Mucosa of gallbladder (tissue), 1 donor: ENCODE data around the gene KDM2A. TPM values are rescaled to one million over a fixed set of nuclear protein-coding genes. Genes with fewer than 3 reads are reported as not detected.

ENCODE experiments used
- DNase-seq: peaks from one replicate; pipeline ENCODE4 v3.0.0-alpha.2; 2020; ENCODE audit warnings: low spot score
- total RNA-seq: library from RNA; stranded (reverse); gene quantifications from one replicate; pipeline ENCODE4 v1.2.1, GENCODE V29; 2021
- donor health status: DM: no; HTN: no; CAD: no.

The KDM2A gene
- total RNA-seq, 1 donor from 2014 or later: 76.9 TPM

- DNase-seq: no peak
These were observed 165.9 kb downstream of the KDM2A start for GRCh38 chr11:67284811-67285540.

DNA sequence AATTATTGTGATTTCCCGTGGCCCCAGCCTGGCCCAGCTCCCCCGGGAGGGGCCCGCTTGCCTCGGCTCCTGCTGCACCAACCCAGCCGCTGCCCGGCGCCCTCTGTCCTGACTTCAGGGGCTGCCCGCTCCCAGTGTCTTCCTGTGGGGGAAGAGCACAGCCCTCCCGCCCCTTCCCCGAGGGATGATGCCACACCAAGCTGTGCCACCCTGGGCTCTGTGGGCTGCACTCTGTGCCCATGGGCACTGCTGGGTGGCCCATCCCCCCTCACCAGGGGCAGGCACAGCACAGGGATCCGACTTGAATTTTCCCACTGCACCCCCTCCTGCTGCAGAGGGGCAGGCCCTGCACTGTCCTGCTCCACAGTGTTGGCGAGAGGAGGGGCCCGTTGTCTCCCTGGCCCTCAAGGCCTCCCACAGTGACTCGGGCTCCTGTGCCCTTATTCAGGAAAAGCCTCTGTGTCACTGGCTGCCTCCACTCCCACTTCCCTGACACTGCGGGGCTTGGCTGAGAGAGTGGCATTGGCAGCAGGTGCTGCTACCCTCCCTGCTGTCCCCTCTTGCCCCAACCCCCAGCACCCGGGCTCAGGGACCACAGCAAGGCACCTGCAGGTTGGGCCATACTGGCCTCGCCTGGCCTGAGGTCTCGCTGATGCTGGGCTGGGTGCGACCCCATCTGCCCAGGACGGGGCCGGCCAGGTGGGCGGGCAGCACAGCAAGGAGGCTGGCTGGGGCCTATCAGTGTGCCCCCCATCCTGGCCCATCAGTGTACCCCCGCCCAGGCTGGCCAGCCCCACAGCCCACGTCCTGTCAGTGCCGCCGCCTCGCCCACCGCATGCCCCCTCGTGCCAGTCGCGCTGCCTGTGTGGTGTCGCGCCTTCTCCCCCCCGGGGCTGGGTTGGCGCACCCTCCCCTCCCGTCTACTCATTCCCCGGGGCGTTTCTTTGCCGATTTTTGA lies 166.8 kb downstream of the KDM2A start:
- DNase-seq: no peak

DNA sequence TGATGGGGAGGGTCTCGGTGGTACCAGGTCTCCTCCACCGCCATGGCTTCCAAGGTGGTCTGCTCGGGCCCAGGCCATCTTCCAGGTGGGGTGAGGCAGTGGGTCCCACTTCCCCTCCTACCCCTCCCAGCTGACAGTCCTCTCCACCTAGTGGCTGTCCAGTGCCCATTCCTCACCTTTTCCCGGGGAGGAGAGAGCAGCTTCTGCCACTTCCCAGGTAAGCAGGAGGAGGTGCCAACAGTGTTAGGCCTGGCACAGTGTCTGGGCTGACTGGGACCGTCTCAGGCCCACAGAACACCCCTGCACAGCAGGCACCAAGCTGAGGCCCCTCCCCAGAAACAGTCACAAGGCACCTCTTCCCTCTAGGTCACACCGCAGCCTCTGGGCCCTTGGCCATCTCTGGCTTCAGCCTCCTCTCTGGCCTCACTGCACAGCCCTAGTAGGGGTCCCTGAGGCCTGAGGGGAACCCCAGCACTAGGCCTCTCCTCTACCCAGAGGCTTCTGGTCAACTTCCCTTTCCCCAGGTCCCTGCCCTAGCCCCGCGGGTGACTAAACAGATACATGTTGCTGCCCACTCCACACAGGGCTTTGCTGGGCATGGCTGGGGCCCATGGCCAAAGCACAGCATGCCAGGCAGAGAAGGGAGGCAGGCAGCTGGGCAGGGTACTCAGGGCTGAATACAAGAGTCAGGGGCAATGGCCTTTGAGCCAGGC lies 167.7 kb downstream of the KDM2A start:
- no peak for DNase-seq

GRCh38 chr11:67287355-67288197 lies 168.5 kb downstream of the KDM2A start:
- DNase-seq: no peak

DNA sequence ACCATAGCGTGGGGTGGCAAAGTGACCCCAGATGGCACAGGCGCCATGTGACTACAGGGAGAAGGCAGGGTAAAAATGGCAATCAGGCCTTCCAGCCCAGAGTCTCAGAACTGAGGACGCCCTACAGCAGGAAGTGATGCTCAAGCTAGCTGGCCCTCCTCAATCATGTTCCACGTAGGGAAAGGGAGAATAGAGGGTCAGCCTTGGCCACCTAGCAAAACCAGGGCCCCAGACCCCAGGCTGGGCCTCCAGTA lies 169.1 kb downstream of the KDM2A start:
- DNase-seq: no peak

DNA sequence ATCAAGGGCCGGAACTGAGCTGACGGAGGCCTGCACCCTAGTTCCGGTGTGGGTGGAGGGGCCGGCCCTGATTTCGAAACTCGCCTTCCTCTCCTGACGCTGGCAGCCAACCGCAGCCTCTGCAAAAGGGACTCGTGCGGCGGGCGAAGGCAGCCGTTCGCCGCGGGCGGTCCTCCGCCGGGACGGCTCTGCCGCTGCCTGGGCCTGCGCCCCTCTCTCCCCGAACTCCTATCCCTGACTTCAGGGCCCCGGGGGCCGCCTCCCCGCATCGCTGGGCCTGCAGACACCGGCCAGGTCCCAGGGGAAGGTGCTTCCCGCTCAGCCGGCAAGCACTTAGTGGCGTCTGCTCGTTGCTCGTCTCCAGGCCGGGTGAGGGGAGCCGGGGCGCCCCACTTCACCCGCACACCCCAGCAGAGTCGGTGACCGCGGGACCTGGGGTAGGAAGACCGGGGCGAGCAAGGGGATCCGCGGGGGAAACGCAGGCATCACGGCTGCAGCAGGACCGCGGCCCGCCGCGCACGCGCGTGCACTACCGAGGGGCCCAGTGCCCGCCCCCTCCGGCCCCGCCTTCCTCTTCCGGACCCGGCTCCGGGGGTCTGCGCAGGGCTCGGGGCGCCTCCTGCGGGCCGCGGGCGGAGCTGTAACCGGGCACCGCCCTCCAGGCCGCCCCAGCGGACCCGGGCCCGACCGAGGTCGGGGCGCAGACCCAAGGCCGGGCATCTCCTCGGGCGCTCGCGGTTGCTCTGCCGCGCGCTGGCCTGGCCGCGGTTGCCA lies 169.6 kb downstream of the KDM2A start:
- DNase-seq: peak; percentile 89

- no peak for DNase-seq
These were observed 170.2 kb downstream of the KDM2A start, which contains the start of gene ANKRD13D for GRCh38 chr11:67289226-67289650. TSS of gene ANKRD13D (plus strand) at chr11:67289303. CDS start at chr11:67289461, 158 bp downstream.

DNA sequence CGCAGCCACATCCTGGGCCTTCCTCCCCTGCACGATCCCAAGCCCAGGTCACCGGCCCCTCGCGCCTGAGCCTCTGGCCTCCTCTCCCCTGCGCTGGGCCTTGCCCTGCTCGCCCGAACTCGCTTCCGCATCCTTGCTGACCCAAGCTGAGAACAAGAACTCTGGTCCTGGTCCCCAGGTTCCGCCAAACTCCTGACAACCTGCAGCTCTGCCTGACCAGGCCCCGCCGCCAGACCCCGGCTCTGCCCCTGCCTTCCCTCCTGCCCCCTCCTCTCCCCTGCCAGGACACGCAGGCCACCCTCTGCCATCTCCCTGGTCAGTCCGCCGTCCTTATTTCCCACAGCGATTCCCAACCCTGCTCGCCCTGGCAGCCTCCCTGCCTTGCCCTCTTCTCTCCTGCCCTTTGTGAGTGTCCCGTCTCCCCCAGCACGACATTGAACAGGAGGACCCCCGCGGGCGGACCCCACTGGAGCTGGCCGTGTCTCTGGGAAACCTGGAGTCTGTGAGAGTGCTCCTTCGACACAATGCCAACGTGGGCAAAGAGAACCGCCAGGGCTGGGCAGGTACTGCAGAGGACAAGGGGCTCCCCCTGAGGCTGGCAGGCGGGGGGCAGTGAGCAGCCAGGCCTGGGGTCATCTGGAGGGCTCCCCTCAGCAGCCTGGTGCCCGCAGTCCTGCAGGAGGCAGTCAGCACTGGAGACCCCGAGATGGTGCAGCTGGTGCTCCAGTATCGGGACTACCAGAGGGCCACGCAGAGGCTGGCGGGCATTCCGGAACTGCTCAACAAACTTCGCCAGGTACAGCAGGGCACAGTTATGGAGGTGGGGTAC lies 170.8 kb downstream of the KDM2A start:
- no peak for DNase-seq

GRCh38 chr11:67290801-67291200 lies 171.7 kb downstream of the KDM2A start:
- no peak for DNase-seq

DNA sequence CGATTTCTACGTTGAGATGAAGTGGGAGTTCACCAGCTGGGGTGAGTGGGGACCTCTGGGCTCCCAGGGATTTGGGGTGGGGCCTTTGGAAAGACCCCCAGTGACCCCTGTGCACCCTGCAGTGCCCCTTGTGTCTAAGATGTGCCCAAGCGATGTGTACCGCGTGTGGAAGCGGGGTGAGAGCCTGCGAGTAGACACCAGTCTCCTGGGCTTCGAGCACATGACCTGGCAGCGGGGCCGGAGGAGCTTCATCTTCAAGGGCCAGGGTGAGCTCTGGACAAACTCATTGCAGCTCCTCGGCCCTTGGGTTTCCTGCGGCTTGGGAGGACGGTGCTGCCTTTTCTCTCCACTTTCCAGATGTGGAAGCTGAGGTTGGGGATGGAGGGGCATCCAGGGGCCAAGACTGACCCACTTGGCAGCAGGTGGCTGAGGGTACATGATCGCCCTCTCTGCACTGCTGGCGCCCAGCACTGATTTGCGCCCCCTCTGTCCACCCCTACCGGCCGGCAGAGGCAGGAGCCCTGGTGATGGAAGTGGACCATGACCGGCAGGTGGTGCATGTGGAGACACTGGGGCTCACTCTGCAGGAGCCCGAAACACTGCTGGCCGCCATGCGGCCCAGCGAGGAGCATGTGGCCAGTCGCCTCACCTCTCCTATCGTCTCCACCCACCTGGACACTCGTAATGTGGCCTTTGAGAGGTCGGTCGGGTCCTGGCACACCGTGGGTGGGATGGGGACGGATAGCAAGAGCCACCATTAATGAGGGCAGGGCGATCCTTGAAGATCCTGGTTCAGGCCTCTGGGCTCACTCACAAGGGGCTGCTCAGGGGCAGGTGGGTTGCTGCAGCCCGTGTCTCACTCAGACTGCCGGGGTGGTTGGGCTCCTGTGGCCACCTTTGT lies 172.7 kb downstream of the KDM2A start:
- DNase-seq: no peak

- DNase-seq: no peak
These were observed 173.6 kb downstream of the KDM2A start for GRCh38 chr11:67292671-67293070.

DNA sequence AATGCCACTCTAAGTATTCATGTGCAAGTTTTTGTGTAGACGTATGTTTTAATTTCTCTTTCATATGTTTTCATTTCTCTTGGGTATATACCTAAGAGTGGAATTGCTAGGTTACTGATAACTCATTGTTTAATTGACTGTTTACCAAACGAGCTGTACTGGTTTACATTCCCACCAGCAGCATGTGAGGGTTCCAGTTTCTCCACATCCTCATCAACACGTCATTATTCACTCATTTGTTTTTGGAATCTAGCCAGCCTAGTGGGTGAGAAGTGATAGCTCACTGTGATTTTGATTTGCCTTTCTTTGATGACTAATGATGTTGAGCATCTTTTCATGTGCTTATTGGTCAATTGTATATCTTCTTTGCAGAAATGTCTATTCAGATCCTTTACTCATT lies 174.0 kb downstream of the KDM2A start:
- DNase-seq: no peak

DNA sequence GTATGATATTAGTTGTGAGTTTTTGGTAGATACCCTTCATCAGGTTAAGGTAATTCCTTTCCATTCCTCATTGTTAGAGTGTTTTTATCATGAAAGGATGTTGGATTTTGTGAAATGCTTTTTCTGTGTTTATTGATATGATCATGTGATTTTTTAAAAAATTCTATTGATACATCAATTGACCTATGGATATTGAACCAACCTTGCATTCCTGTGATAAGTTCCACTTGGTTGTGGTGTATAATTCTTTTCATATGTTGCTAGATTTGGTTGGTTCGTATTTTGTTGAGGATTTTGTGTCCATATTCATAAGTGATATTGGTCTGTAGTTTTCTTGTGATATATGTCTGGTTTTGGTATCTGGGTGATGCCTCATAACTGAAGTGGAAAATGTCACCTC lies 176.8 kb downstream of the KDM2A start:
- DNase-seq: no peak

DNA sequence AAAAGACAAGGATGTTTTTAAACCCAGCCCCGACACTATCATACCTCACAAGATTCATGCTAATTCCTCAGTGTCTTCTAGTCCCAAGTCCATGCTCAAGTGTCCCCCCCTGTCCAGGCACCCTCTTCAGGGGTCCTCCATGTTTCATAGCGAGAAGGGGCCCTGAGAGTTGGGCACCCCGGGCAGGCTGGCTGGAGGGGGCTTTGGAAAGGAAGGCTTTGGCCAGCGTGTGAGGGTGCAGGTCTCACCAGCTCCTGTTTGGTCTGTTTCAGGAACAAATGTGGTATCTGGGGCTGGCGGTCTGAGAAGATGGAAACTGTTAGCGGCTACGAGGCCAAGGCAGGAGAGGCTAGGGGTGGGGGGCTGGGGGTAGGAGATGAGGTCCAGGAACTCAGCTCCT lies 179.7 kb downstream of the KDM2A start:
- no peak for DNase-seq

DNA sequence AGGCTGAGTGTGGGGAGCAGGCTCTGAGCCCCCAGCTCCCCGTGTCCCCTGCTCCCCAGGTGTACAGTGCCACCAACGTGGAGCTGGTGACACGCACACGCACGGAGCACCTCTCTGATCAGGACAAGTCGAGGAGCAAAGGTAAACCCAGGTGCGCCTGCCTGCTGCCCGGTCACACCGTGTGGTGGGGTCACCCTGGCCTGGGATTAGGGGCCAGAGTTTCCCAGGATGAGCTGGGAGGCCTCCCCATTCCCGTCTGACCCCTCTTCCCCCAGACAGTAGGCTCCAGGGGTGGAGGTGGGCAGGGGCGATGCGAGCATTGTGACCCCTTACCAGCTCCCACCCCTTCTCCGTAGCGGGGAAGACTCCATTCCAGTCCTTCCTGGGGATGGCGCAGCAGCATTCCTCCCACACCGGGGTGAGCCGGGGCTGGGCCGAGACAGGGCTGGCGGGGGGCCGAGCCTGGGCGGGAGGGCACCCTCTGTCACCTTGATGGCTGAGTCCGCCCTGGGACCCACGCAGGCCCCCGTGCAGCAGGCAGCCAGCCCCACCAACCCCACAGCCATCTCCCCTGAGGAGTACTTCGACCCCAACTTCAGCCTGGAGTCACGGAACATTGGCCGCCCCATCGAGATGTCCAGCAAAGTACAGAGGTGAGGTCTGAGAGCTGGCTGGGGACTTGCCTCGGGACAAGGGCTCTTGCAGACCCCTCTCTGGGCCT lies 180.6 kb downstream of the KDM2A start:
- DNase-seq: no peak

- DNase-seq: no peak
These were observed 181.2 kb downstream of the KDM2A start for GRCh38 chr11:67300256-67300755.

- DNase-seq: no peak
These were observed 181.8 kb downstream of the KDM2A start for GRCh38 chr11:67300756-67301312.
